Heart left ventricle (tissue), 13 donors: ENCODE results near the gene PCBP3.

ENCODE experiments used
- POLR2A ChIP-seq, 2 donors: fragments of 450-650 bp; IDR thresholded peaks; one replicate each; pipeline ENCODE4 v1.6.1; 2017; ENCODE audit warnings: antibody characterized with exemption in 2 of 2, mild to moderate bottlenecking in 2 of 2, moderate library complexity in 2 of 2
- TF ChIP-seq, protein P1 (sequence below), 12 donors: fragments of 200-600 bp; sonication (generic) in 4 of 12; IDR thresholded peaks; one replicate each; pipeline versions ENCODE4 v1.5.0 to v1.8.0; 2018 to 2022; ENCODE audit warnings: antibody characterized with exemption in 12 of 12, mild to moderate bottlenecking in 5 of 12
- donor health status: ischemic (EF 13 %, LVEDD 7.1; RV severe dilation, severe dysfunction).
- donor health status: DM: no; HTN: yes; CAD: no.
- donor health status: DM: no; HTN: no; CAD: no.
- donor health status: ischemic (EF 25% LVEDD 6.9; RV normal size, moderate dysfunction).
- donor health status: ischemic (EF 25% LVEDD 5.7; RV mildly dilated, moderate dysfunction).
- donor health status: ischemic (EF 35%, LVEDD 5.7; RV mildly dilated, moderate dysfunction).
- donor health status: nonischemic (EF 11% LVEDD 7.7; RV severe dilation, severe dysfunction).
- donor health status: DM: yes; HTN: yes; CAD: no.
- donor health status: PGD.
- donor health status: ischemic (EF 29% LVEDD 5.4; RV normal size, mild dysfunction).
- donor health status: nonischemic (EF 23%, LVEDD 6.1; RV moderate dilation, normal function).

DNA sequence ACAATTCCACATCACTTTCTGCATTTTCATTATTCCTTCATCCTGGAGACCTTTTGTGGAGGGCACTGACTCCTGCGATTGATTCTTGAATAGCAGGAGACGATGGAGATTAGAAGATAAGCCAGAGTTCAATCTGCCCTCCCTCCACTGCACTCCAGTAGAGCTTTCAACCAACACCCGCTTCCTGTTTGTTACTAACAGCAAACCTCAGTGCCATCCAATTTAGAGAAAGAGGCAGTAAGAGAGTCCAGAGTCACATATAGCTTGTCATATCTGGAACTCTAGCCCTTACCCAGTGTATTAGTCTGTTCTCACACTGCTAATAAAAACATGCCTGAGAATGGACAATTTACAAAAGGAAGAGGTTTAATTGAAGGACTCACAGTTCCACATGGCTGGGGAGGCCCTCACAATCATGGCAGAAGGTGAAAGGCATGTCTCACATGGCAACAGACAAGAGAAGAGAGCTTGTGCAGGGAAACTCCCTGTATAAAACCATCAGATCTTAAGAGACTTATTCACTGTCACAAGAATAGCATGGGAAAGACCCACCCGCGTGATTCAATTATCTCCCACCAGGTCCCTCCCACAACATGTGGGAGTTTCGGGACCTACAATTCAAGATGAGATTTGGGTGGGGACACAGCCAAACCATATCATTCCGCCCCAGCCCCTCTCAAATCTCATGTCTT, 55.9 kb downstream of the PCBP3 start:
- TF ChIP-seq, protein P1, sequence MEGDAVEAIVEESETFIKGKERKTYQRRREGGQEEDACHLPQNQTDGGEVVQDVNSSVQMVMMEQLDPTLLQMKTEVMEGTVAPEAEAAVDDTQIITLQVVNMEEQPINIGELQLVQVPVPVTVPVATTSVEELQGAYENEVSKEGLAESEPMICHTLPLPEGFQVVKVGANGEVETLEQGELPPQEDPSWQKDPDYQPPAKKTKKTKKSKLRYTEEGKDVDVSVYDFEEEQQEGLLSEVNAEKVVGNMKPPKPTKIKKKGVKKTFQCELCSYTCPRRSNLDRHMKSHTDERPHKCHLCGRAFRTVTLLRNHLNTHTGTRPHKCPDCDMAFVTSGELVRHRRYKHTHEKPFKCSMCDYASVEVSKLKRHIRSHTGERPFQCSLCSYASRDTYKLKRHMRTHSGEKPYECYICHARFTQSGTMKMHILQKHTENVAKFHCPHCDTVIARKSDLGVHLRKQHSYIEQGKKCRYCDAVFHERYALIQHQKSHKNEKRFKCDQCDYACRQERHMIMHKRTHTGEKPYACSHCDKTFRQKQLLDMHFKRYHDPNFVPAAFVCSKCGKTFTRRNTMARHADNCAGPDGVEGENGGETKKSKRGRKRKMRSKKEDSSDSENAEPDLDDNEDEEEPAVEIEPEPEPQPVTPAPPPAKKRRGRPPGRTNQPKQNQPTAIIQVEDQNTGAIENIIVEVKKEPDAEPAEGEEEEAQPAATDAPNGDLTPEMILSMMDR (IDR thresholded peaks at IDR 0.05) = no peak
- no peak for TF ChIP-seq POLR2A (IDR thresholded peaks at IDR 0.05)
